Measurements from ENCODE around the gene RPN2.

RPN2 gene

DNA sequence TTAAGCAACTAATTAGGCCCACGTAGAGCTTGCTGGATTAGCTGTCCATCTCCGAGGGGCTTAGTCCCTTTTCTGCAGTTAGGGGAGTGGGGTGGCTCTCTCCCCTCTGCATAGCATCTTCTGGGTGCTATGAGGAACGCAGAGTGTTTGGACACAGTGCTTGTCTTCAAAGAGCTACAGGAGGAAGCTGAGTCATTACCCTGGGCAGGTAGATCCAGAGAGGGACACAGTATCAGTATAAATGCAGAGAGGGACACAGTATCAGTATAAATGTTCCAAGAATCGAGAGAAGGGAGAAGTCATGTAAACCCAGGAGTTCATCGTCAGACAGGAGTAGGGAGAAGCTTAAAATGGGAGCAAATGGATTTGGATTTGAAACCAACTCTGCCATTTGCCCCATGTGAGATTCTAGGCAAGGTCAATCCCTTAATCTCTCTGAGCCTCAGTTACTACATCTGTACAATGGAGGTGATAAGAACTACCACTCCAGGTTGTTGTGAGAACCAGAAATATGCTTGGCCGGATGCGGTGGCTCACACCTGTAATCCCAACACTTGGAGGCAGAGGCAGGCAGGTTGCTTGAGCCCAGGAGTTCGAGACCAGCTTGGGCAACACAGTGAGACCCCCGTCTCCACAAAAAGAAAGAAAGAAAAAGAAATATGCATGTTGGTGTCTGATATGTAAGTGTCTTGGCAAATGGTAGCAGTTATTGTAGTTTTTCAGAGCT, 88.0 kb downstream of the RPN2 start:
- DNase-seq (ENCODE audit: low spot score): no peak

DNA sequence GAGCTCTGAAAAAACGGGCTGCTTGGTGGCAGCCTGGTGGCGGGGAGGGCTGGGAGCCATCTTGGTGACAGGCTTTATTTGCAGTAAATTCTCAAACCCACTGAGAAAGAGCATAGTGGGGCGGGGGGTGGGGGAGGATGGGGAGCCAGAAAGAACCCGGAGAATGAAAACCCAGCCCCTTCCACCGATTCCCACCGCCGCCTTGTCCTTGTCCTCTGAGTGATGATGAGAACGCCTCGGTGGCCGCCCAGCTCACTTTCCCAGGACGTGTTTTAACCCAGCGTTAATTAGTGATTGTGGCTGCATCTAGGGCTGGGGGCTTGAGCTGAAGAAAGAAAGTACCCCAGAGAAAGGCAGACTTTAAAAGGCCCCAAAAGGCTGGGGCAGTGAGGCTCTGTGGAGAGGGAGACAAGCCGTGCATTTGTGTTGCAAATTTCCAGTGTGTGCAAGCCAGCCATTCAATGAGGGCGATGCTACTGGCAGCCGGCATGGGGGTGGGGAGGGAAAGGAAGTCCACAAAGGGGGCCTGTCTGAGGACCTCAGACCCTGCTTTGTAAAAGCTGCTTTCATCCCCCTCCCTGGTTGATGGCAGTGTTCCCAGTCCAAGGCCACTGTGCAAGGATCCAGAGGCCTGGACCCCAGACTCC, 88.7 kb downstream of the RPN2 start:
- DNase-seq (ENCODE audit: low spot score): no peak

DNA sequence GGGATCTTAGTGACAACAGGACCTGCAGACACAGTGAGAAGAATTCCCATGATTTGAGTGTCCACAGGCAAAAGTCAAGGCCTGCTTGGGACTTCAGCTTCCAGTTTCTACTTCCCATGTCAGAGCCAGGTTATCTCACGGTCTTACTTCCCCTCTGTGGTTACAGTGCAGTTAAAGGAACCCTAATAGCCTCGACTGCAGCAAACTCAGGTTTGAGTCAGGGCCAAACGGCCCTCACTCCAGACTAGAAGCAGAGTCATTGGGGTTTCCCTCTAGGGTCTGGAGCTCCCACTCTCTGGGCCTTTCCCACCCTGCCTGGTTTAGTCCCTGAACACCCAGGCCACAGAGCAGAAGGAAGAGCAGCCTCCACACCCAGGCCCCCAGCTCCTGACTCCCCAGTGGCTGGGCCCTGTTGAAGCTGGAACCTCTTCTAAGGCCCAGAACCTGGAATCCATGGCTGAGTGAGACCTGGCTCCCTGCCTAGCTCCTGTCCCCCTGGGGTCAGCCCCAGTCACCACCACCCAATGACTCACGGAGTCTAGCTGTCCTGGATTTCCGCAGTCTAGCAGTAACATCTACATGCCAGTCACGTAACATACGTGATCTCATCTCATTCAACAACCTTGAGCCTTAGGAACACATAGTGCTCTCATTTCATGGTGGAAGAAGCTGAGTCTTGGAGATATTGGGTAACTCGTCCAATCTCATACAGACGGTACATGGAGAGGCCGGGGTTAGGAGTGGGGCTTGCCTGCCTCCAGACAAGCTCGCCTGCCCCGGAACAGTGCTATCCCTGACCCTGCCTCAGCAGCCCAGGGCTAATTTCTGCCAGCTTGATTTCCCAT, 91.7 kb downstream of the RPN2 start:
- no peak for DNase-seq (ENCODE audit: low spot score)

DNA sequence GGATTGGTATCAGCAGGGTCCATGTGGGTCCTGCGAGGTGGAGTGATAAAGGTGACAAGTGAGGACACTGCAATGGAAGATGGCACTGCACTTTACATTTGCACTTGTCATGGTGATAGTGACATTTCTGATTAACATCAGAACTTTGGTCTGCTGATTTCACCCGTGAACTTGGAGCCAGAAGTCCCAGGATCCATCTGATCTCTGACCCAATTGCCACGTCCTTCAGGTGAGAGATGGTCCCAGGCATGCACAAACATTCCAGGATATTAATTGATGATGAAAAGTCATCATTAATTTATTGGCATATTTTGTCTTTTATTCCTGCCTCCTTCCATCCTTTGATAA, 92.3 kb downstream of the RPN2 start:
- no peak for DNase-seq (ENCODE audit: low spot score)

DNA sequence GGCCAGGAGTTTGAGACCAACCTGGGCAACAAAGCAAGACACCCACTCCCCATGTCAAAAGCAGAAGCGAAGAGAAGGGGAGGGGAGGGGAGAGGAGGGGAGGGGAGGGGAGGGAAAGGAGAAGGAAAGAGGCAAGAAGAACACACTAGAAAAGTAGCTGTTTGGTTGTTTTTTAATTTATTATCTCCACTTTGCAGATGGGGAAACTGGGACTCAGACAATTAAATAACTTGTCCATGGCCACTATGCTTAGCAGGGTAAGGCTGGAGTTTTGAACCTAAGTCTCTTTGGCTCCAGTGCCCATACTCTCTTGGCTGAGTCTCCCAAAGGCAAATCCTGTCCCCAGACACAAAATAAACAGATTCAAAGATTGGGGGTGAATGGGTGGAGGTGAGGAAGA, 94.9 kb downstream of the RPN2 start:
- no peak for DNase-seq (ENCODE audit: low spot score)

DNA sequence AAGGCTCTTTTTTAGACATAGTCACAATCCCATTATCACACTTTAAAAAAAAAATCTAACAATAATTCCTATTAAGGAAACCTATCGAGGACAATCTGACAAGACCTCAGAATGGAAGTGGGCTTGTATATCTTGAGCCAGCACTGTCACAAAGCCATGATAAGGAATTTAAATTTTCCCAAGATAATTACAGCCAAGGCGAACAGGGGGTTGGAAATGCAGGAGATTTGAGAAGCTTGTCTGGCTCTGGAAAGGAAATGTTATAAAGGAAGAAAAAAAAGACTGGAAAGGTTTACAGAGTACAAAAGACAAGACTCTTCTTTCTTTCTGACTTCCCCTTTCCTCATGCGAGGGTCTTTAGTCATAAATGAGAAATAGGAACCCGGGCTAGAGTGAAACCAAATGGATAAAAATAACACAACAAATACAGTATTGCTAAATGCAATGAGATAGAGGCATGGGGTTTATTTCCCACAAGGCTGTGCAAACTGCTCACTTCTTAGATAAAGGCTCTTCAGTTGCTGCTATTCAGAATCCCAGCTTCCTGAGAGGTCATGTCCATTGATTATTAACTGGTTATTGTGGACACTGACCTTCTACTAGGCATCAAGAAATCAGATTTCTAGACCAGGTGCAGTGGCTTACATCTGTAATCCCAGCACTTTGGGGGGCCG, 95.9 kb downstream of the RPN2 start:
- no peak for DNase-seq (ENCODE audit: low spot score)

DNA sequence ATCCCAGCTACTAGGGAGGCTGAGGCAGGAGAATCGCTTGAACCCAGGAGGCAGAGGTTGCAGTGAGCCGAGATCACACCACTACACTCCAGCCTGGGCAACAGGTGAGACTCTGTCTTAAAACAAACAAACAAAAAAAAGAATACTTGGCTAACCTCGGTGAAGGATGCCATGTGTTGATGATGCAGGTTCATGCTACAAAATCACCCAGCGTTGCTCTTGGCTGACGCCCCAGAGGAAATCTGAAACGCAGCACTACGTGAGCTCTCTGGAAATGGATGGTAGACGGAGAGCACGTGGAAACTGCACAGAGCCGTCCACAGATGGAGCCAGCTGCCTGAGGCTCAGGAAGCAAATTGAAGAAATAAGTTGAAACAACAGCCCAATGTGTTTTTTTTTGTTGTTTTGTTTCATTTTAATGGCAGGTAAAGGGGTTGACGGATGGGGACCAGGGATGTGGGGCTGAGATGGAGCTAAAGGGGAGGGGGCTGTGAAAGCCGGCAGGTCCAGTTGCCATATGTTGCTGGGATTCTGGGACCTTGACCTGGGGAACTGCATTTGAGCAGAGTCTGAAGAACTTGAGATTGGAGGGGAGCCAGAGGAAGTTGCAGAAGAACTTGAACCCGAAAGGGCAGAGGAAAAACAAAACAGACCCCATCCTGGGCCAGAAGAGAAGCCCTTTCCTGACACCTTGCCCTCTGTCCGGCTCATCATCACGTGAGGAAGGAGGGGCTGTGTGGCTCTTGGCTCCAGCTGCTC, 97.5 kb downstream of the RPN2 start:
- peak; percentile 62 for DNase-seq (ENCODE audit: low spot score)

DNA sequence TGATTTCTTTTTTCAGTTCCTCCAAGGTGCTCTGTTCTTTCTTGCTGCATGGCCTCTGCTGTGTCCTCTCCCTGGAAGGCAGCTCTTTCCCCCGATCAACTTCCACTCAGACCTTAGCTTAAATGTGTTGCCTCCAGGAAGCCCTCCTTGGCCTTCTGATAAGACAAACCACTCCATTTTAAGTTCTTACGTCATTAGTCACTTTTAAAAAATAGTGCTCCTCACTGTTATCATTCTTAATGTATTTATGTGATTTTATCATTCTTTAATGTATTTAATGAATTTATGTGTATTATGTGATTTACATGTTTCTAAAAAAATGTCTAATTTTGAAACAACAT, 98.1 kb downstream of the RPN2 start:
- DNase-seq (ENCODE audit: low spot score): no peak

DNA sequence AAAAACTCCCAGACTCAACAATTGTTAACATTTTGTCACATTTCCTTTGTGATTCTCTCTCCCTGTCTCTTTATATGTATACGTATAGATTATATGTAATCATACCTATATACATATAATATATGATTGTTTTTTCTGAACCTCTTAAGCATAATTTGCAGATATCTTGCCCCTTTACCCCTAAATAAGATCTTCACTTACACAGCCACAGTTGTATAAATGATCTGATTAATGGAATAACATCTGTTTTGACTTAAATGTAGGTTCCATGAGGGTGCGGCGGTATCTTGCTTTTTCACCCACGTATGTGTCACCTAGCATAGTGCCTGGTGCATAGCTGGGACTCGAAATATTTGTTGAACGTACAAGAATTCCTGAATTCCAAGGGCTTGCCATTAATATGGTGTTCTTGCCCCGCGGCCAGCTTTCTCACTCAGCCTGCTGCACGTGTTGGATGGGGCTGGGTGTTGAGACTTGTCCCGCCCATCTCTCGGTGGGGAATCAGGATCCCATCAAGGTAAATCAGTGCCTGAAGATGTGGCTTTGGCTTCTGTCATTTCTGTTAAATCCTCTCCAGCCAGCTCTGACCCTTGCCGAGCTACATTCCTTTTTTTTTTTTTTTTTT, 99.9 kb downstream of the RPN2 start:
- DNase-seq (ENCODE audit: low spot score): no peak

DNA sequence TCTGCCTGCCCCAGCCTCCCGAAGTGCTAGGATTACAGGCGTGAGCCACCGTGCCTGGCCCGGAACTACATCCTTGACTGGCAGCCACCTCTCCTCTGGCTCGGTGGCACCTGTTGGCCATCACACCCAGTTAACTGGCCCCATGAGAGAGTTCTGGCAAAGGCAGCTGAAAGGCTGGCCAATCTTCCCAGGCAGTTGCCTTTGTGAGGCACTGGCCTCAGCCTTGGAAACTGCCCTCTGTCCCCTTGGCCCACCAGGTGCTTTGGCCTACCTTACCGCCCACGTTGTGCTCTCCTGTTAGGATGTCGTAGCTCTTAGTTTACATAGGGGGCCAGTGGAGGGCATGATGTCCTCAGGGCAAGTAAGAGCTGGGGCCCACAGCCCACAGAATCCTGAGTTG, 100.7 kb downstream of the RPN2 start:
- no peak for DNase-seq (ENCODE audit: low spot score)

DNA sequence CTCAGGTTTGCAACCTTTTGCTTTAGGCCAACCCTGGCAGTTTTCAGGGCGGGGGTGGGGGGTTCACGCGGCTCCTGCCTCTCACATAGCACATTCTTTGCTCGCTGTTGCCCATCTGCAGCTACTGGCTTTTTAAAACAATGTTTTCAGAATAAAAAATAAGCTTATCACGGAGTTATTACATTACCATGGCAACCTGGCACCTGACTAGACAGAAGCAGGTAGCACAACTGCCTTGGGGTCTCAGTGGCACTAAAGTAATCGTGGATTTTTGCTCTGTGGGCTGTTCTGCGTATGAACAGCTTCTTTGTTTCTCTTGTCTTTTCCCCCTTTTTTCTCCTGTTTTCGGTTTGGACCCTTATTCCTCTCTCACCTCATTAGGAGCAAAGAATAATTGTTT, 101.3 kb downstream of the RPN2 start:
- DNase-seq (ENCODE audit: low spot score): no peak

DNA sequence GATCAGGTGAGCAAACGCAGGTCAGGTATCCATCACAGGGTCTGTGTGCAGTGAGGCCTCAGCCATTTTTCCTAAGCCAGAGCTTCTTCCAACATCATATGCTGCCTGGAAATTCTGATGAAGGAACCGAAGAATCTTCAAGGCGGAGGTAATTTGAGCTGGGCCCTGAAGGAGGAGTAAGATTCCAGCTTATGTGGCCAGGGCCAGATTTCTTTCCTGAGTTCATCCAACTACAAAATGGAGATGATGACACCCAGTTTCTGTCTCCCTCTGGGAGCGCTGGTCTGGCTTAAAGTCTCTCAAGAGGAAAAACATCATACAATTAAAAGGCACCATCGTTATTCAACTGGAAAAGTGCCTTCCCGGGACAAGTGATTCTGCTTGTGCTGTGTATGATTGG, 103.4 kb downstream of the RPN2 start:
- peak; percentile 34 for DNase-seq (ENCODE audit: low spot score)

DNA sequence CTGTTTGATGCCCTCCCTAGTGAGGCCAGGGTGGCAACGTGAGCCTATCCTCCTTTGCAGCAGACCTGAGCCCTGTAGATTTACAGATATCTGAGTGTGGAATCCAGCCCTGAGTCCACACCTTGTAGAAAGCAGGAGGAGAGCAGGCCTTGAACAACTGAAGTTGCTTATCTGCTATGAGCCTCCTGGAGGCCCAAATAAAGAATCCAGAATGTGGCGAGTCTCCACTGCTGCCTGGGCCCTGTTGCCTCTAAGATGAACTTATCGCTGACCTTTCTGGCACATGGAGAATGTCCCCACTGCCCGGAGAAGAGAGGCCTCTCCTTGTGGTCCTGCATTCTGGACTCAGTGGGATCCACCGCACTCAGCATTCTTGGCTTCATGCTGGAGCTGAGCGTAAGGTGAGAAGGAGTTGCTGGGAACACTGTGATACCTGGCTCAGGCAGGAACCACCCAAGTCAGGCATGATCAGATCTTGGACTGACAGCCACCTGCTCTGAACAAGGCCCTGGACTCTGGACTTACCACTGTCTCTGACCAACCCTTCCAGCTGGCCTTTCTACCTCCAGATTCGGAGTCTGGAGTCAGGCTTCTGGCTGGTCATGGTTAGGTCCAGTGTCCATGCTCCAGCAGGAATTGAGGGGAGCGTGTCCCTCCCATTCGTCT, 104.5 kb downstream of the RPN2 start:
- DNase-seq (ENCODE audit: low spot score): no peak

DNA sequence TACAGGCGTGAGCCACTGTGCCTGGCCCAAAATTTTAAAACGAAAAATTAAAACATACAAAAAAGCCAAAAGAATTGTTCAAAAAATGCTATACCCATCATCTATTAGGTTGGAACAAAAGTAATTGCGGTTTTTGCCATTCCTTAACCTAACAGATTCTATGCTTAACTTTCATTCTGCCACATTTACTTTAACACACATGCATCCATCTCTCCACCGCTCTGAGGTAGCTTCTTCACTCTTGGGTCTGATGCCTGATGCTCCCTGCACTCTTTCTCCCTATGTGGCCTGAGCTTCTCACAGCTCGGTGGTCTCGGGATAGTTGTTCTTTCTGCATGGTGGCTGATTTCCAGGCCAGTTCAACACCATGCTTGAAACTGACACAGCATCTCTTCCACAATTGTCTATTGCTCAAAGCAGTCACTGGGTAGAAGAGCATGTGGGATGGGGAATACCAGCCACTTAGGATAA, 105.6 kb downstream of the RPN2 start:
- no peak for DNase-seq (ENCODE audit: low spot score)

DNA sequence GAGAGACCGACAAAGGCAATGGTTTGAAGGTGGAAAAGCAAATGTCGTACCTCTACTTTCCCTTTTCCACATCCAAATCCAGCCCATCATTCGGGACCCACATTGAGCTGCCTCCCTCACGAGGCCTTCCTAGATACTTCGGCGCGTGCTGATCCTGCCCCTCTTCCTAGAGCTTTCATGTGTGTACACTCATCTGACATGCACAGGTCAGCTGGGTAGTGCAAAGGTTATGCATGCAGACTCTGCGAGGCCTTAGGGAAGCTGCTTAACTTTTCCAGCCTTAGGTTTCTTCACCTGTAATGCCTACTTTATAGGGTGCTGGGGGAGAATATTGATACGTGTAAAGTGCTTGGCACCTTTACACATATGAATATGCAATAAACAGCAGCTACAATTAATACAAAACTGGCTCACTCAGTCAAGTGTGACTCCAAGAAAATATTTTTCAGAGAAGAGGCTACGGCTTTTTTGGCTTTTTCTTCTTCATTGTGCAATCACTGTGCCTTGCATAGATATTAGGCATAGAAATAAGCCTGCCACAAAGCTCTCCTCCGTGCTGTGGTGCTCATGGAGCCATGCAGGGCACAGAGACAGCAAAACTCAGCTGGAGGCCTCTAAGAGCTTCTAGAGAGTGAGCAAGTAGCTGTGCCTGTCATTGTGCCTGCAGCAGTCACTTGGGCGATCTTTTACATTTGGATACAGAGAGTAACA, 106.7 kb downstream of the RPN2 start:
- no peak for DNase-seq (ENCODE audit: low spot score)

DNA sequence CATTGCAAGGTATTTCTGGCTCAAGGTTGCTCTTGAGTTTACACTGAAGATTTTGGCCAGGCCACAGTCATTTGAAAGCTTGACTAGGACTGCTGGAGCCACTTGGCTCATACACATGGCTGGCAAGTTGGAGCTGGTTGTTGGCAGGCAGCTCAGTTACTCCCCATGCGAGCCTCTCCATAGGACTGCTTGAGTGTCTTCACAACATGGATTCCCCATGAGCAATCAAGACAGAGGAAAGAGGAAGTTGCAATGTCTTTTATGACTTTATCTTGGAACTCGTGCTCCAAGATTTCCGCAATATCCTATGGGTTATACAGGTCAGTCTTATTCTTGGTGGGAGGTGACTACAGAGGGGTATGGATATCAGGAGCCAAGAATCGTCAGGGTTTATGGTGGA, 109.0 kb downstream of the RPN2 start:
- DNase-seq (ENCODE audit: low spot score): no peak

DNA sequence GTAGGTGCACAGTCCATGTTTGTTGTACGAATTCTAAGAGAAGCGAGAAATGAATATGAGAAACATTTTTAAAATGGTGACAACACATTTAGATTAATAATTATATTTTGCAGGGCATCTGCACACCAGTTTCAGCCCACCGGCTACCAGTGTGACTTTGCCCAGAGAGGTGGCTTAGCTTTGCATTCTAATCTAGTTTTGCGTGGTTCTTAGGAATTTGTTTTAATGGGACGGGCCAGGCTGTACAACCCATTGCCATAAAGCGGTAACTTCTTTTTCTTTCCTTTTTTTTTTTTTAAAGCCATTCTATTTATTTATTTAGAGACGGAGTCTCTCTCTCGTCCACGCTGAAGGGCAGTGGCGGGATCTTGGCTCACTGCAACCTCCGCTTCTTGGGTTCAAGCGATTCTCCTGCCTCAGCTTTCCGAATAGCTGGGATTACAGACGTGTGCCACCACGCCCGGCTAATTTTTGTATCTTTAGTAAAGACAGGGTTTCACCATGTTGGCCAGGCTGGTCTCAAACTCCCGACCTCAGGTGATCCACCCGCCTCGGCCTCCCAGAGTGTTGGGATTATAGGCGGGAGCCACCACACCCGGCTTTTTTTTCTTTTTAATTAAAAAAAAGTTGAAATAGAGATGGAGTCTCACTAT, 111.2 kb downstream of the RPN2 start:
- no peak for DNase-seq (ENCODE audit: low spot score)

Data from COLO829 (cell line).